GM19397 (cell line): Measurements from ENCODE around the gene SLC2A4.
"Not testable (repeated sequence)": the region's sequence is repeated elsewhere in the genome, so short reads cannot be mapped to it uniquely, and the experiment has no call there.

Source experiments
- ATAC-seq: cut with Tn5 transposase; IDR thresholded peaks from one replicate; pipeline ENCODE4 v1.9.1; 2021; ENCODE audit warnings: mild to moderate bottlenecking, moderate library complexity; ENCODE audit not compliant: unreplicated experiment

SLC2A4 gene

DNA sequence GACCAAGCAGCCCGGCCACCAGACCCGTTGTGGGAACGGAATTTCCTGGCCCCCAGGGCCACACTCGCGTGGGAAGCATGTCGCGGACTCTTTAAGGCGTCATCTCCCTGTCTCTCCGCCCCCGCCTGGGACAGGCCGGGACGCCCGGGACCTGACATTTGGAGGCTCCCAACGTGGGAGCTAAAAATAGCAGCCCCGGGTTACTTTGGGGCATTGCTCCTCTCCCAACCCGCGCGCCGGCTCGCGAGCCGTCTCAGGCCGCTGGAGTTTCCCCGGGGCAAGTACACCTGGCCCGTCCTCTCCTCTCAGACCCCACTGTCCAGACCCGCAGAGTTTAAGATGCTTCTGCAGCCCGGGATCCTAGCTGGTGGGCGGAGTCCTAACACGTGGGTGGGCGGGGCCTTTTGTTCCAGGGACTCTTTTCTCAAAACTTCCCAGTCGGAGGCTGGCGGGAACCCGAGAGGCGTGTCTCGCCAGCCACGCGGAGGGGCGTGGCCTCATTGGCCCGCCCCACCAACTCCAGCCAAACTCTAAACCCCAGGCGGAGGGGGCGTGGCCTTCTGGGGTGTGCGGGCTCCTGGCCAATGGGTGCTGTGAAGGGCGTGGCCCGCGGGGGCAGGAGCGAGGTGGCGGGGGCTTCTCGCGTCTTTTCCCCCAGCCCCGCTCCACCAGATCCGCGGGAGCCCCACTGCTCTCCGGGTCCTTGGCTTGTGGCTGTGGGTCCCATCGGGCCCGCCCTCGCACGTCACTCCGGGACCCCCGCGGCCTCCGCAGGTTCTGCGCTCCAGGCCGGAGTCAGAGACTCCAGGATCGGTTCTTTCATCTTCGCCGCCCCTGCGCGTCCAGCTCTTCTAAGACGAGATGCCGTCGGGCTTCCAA, at the start of gene SLC2A4:
Gene SLC2A4, plus strand, starts transcription at position 645 of the 879 bp plus-strand sequence. Its CDS starts 217 bp downstream, at position 862.
- ATAC-seq: no peak

DNA sequence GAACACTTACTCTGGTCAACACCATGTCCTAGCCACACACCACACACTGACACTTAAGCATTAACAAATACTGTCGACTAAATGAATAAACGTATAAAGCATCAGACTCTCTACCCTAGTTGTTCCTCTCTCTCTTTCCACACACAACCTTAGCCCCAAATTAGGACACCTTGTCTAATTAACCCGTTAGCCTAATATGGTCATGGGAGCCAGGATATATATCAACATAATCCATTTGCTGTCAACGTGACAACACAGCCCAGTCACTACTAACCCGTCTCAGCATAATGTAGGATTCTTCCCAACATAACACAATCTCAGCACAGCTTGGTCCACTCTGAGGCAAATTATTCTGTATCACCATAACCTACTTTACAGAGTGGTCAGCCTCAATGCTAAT, 49.4 kb upstream of the SLC2A4 start:
- no peak for ATAC-seq

DNA sequence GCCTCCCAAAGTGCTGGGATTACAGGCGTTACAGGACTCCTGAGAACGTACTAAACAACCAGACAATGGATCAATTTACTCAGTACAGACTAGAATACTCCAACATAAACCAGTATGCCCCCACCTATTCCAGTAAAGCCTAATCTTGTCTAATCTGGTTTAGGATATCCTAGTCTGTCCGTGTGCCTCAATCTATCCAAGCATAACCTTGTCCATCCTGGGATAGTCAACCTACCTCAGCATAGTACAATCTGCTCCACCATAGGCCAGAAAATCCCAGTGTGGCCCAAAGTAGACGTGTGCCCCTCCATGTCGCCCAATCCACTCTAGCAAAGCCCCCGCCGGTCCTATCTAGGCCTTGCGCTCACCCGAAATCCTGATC, 47.8 kb upstream of the SLC2A4 start:
- no peak for ATAC-seq

DNA sequence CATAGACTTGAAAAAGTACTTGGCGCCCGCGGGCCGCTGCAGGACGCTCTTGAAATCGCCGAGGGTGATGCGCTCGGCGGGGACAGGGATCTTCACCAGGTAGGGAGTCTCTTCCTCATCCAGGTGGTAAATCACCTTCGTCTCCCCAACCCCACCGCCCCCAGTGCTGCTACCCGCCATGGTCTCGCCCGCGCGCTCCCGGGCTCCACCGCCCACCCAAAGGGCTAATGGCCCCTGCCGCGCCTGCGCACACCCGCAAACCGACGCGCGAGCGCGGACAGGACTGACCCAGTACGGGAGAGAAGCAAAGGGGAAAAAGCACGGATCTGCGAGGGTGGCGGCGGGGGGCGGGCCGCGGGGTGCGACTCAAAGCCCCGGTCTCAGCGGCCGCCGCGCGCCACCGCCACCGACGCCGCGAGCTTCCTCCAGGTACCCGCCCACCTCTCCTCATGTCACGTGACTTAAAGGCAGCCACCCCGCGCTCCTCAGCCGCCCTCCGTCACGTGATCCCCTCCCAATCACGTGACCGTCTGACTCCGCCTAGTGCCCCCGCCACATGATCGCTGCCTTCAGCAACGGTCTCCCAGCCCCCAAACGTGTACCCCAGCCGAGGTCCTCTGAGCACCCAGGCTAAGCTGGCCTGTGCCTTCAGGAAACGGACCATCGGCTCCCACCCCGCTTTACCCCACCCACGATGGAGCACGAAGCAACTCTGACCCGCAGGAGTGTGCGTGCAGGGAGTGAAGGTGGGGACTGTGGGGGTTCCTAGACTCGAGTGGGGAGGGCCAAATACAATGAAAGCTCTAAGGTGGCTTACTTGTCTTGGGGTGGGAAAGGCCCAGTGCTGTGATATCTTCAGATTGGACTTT, 47.2 kb upstream of the SLC2A4 start, which contains the start of gene DVL2:
Gene DVL2, minus strand, starts transcription at position 435 of the 869 bp plus-strand sequence. Its CDS starts 255 bp downstream, at position 180.
- peak; percentile 66 for ATAC-seq

DNA sequence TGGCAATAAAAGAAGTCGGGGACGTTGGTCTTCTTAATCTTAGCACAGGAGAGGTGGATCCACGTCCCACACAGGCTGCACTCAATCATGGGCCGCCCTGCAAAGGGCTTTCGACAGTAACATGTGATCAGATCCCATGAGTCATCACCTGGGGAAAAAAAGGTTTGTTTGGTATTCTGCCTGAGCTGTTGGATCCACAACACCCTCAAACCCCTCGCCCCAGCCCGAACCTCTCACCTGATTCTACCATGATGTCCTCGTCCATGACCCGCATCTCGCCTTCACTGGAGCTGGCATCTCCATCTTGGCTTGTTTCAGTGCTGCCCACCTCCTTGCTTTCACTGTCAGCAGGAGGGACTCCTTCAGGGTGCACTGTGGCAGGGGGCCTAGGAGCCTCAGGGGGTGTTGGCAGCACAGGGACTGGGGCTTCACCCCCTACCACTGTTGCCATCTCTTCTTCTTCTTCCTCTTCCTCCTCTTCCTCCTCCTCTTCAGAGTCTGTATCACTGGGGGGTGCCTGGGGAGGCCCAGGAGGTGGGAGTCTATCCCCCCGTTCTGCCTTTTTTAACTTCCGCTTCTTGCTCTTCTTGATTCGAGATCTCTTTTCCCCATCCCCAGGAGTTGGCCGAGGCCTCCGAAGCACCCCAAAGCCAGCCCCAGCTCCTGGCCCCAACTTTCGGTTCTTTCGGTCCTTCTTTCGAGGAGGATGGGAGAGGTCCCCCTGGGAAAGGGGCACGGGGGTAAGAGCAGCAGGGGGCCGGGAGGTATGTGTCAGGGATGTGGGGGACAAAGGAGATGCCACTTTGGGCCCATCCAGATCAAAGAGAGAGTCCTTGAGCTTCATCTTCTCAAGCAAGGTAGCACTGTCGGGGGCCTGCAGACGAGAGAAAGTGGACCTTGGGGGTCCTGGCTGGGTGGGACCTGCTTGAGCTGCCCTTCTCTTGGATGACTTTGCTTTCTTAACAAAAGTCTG, 45.5 kb upstream of the SLC2A4 start:
- no peak for ATAC-seq

DNA sequence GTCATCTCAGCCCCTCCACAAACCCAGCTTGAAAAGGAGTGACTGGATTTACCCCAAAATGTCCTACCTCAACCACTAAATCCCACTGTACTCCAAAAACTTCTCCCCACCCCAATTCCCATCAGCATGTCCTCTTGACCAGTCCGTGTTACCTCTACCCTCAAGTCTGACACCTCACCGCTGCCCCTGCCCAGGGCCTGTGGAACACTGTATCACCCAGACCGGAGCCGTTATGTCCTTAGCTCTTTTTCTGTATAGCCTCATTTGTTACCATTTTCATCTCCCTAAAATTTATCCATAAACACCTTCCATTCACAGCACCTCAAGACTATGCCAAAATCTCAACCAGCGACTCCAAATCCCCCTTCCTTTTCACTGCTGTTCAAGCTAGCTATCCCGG, 44.7 kb upstream of the SLC2A4 start:
- ATAC-seq: no peak

DNA sequence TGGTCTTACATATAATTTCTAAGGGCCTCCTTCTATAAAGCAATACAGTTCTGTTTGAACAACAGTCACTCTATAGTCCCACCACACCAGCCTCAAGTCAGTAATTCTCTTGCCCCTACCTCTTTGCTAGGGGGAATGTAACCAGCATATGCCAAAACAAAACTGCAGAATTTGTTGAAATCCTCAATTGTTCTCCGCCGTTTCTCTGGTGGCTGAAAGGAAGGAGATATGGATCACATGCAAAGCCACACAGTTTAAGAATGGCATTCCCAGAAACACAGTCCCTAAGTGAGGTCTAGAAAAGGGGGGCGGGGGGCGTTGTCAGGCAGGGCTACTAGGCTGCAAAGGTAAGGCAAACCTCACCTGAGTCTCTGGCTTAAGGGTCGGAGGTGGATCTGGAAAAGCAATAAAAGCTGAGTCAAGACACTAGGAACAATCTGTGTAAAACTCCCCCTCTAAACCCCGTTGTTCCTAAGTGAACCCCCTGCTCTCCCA, 44.2 kb upstream of the SLC2A4 start:
- ATAC-seq: no peak

DNA sequence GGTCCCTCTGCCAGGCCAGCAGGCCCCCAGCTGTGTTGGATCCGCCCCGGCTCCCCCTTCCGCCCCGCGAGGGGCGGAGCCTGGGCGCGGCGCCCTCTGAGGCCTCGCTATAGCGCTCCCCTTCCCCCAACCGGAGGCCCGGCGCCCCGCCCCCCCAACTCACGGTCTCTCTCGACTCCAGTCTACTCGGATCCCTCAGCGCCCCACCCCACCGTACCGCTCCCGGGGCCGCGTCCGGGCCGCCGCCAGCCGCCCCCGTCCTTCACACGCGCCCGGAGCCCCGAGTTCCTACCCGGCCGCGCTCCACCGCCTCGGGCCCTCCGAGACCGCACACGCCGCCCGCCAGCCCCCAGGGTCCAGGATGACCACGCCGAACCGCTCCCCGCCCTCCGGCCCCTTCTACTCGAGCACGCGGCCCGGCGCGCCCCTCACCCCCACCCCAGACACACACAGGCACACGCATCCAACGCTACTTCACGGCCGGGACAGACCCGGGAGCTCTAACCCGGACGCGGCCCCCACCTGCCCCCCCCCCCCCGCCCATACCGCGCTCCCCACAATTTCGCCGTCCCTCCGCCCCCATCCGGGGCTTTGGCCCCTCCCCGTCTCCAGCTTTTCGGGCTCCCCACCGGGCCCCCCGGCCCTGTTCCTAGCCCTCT, 43.6 kb upstream of the SLC2A4 start:
- ATAC-seq: no peak

DNA sequence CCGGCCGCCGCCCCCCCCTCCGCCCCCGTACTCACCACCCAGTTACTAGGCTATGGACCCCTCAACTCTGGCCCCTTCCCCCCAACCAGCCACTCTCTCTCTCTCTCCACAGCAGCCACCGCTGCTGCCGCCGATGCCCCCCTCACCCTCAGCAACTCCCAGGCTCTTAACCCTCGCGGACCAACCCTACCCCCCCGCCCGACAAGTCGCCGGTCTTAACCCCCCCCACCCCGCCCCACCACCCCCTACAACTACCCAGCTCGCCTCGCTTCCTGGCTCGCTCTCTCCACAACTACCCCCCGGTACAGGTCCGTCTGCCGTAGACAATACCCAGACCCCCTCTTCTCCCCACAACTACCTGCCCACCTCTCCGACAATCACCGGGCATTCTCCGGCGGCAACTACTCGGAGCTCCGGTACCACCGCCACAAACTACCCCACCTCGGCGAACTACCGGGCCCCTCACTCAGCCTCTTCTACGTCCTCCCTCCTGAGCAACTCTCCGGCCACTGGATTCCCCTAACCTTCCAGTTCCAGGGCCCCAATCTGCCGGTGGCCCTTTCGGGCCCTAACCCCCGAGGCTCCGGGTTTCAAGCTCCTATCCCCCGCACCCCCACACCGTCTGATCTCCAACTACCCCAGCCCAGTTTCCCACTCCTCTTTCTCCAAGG, 43.0 kb upstream of the SLC2A4 start:
- ATAC-seq: no peak

DNA sequence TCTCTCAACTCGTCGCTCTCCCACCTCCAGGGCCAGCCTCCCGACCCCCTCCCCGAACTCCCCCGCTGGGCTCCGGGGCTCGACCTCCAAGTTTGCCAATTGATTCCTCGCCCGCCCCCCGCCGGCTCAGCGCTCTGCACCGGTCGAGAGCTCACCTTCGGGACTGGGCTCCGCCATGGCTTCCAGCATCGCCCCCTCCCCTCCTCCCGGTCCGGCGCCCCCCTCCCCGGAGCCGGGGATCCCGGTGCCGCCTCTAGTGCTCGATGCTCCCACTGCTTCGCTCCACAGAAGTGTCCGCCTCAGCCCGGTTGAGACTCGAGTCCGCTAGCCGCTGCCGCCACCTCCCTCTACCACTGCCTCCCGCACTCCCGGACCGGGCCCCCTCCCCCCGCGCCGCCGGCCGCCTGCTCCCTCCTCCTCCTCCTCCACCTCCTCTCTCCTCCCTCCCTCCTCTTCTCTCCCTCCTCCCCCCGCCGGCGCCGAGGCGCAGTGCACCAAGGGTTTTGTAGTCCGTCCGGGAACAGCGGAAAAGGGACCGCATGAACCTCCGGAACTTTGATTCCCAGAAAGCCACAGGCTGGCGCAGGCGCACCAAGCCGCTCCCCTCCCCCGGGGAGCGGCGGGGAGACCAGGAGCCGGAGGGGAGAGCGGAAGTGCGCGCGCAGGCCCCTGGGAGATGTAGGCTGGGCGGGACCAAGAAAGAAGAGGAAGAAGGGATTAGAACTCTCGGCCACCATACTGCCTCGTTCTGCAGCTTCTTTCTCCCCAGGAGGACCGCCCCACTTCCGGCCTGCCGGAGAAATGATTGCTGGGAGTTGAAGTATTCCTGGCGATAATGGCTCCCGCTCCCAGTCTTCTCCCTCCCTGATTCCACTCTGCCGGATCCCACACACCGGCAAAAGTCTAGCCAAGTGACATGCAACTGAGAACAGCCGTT, 42.2 kb upstream of the SLC2A4 start, which contains the start of gene PHF23:
Gene PHF23, minus strand, starts transcription at position 367 of the 937 bp plus-strand sequence. Its CDS starts 178 bp downstream, at position 189.
- peak; percentile 55 for ATAC-seq

DNA sequence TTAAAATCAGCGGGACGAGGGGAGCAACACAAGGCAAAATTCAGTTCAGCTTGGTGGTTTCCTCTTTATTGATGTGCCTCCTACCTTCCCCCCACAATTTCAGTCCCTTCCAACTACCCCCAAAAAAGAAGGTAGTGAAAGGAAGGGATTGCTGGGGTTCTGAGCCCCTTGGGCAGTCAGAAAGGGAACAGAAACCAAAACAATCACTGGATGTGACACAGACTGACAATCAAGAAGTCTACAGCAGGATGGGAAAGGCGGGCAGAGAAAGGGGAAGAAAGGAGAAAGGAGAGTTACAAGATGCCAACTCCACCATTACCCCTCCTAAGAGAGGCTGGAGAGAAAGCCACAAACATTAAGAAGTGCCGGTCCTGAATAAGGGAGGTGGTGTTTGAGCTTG, 41.1 kb upstream of the SLC2A4 start:
- ATAC-seq: no peak

DNA sequence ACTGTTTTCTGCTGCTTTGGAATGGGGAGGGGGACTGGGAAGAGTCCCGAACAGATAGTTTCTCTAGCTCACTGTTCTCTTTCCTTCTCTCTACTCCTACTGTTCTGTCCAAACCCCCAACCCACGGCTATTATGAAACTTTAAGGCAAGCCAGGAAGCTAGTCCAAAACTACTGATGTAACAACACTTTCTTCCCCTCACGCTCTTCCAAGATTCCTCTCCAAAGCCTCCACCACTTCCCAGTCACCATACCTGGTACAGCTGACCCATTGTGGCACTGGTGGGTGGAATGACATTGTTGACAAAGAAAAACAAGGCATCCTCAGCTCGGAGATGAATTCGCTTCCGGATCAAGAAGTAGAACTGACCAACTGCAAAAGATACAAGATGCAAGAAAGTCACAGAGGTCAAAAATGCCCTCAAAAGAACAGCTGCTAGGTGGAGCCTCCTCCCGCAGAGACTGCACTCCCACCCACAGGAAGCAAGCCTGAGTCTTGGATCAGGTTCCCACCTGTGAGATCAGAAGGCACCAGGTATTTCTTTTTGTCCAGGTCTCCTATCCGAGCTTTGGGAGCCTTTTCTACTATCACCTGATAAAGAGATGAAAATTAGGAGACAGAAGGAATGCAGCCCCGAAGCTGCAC, 40.3 kb upstream of the SLC2A4 start:
- ATAC-seq: no peak

DNA sequence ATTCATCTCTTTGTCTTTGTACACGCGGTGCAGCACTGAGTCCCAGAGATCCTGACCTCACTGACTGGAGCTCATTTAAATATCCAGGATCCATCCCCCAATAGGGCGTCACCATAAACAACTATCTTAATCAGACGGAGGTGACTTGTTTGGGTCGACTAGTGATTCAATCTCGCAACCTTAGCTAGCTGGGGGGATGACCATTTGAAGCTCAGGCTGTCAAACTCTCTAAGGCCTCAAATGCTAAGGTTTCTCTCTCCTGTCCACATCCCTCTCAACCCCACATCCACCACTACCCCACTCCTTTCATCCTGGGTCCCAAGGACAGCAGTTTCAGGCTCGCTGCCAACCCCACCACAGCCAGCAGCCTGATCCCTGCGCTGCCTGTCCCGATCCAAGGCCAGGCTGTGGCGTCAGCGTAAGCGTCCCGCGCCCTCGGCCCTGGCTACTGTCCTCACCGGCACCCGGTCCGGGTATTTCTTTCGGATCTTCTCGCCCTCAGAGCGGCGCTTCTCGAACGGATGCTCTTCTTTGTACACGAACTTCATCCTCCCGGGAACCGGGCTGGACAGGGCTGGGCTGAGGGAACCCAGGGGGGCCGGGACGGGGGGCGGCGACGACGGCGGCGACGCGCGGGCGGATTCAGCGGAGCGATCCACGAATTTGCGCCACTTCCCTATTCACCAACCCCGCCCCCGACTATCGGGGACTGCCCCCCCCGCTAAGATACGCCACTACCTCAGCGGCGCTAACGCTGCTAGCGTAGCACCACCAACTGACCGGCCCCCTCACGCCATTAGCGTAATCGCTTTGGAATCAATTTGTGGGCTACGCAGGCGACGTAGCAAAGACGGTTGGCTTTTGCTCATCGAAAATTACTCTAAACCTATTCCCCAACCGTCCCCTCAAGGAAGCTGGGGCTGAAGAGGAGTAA, 39.5 kb upstream of the SLC2A4 start, which contains the start of gene GABARAP:
Gene GABARAP, minus strand, starts transcription at position 667 of the 934 bp plus-strand sequence. Its CDS starts 119 bp downstream, at position 548.
- peak; percentile 29 for ATAC-seq

DNA sequence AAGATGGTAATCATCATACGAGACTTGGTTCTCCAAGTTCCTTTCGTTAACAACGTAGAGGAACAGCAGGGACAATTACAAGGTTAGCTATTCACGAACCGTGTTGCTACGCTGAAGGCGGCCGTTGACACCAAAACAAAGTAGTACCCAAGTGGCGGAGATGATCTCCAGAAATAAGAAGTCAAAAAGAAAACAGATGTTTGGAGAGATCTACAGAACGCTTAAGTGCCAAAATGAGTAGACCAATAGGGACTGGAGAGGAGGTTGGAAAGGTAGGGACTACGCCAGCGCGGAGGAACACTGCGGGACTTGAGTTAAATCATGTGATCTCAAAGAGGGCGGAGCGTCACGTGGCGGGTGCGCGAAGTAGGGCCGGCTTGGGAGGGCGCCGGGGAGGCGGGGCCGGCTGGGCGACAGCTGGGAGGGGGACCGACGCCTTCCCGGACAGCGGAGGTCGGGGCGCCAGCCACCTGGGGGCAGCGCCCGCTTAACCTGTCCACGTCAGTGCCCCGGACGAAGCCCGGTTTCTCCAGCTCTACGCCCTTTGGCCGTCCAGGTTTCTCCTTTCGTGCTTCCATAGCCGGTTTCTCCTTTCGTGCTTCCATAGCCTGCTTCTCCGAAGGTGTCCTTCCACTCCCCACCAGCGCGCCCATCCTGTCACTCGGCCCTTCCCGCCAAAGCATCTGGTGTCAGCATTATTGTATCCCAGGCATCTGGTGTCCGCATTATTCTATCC, 38.6 kb upstream of the SLC2A4 start:
- ATAC-seq: peak; percentile 42

DNA sequence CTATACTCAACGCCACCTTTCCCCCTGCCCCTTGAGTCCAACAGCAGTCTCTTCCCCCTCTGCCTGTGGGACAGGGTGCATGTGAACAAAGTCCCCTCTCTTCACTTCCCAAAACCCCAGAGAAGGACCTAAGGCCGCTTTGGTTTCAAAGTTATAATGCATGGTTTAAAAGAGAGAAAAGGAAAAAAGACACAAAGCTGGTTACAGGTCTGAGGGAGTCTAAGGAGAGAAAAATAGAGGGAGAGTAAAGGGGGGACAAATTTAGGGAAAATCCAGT, 38.1 kb upstream of the SLC2A4 start:
- no peak for ATAC-seq

DNA sequence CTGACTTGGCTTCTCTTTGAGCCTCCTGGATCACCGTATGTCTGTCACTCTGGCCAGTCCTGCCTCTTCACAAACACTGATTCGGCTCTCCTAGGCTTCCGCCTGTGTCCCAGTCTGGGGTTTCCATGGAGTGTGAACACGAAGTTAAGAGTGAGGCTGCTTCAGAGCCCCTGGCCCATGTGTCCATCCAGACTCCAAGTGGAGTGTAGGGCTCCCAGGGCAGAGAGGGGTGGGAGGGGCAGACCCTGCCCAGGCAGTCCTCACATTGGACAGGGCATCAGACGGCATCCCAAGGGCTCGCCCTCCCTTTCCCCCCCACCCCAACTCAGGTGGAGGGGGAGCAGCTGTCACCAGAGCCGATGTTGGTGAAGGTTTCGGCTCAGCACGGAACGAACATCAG, 37.7 kb upstream of the SLC2A4 start:
- not testable (repeated sequence) for ATAC-seq
